ENCODE results near the gene COL11A2. TPM values are rescaled to one million over a fixed set of nuclear protein-coding genes. Genes with fewer than 3 reads are reported as not detected.

The COL11A2 gene
- total RNA-seq, 1 experiment from 2014 or later: 0.58 TPM

GRCh38 chr6:33217246-33217645, 25.0 kb upstream of the COL11A2 start:
- H3K9ac ChIP-seq (ENCODE audit: low read length): no peak overlapping the region
- POLR2A ChIA-PET (ENCODE audit: unreplicated experiment): no interaction called here
- no peaks in the 10 kb centered on the region for H3K4me1 ChIP-seq (ENCODE audit: insufficient read depth, low read length)
- ATAC-seq (no peak), DNase-seq (no peak)
- TF ChIP-seq EZH2phosphoT487 (IDR thresholded peaks at IDR 0.05; ENCODE audit: borderline replicate concordance, low read length) (no peak), CTCF (conservative IDR thresholded peaks at IDR 0.05; ENCODE audit: low read depth, low read length) (no peak), EZH2 (IDR thresholded peaks at IDR 0.05; ENCODE audit: low read length, unreplicated experiment) (no peak)
- no peaks in the 10 kb centered on the region for H3K79me2 ChIP-seq (ENCODE audit: low read length)
- no peaks in the 10 kb centered on the region for H4K20me1 ChIP-seq (ENCODE audit: low read length)
- H3K9me3 ChIP-seq (ENCODE audit: low read length): no peaks in the 10 kb centered on the region
- no TSS peak for BruUV-seq (replicated peaks)
- no peaks in the 10 kb centered on the region for H3K9me2 ChIP-seq (replicated peaks; ENCODE audit: low read length)
- no peak overlapping the region for H3K4me2 ChIP-seq (ENCODE audit: low read length)
- intact Hi-C loops (cut with micrococcal nuclease): no loop called here
- no peak overlapping the region for H2AFZ ChIP-seq (ENCODE audit: low read length)
- H3K27me3 ChIP-seq (ENCODE audit: low read length): 0 out of 2 replicates have a peak, but pooled peaks cover 3% of the 10 kb centered on the region
- H3K4me3 ChIP-seq (ENCODE audit: low read length): no peak overlapping the region
- CTCF ChIA-PET: no interaction called here
- H3K36me3 ChIP-seq (ENCODE audit: low read depth, low read length): no peaks in the 10 kb centered on the region
- H3F3A ChIP-seq (ENCODE audit: low read length, unreplicated experiment): no peaks in the 10 kb centered on the region
- H3K27ac ChIP-seq (ENCODE audit: low read length): no peak overlapping the region

GRCh38 chr6:33216117-33216649, 23.9 kb upstream of the COL11A2 start:
- DNase-seq (no peak), ATAC-seq (no peak)
- H2AFZ ChIP-seq (ENCODE audit: low read length): no peak overlapping the region
- H3K79me2 ChIP-seq (ENCODE audit: low read length): no peaks in the 10 kb centered on the region
- H3K4me2 ChIP-seq (ENCODE audit: low read length): no peak overlapping the region
- POLR2A ChIA-PET (ENCODE audit: unreplicated experiment): interaction anchor here (0.5 kb wide), 1 partner anchor 16 kb away, joined by 3 read pairs; no protein-coding TSS in a partner anchor
- H3K9me3 ChIP-seq (ENCODE audit: low read length): no peaks in the 10 kb centered on the region
- H3K27me3 ChIP-seq (ENCODE audit: low read length): no peaks in the 10 kb centered on the region
- no peak overlapping the region for H3K9ac ChIP-seq (ENCODE audit: low read length)
- H3F3A ChIP-seq (ENCODE audit: low read length, unreplicated experiment): no peaks in the 10 kb centered on the region
- no peaks in the 10 kb centered on the region for H3K36me3 ChIP-seq (ENCODE audit: low read depth, low read length)
- no peaks in the 10 kb centered on the region for H4K20me1 ChIP-seq (ENCODE audit: low read length)
- CTCF ChIA-PET: no interaction called here
- TF ChIP-seq EZH2phosphoT487 (IDR thresholded peaks at IDR 0.05; ENCODE audit: borderline replicate concordance, low read length) (no peak), CTCF (conservative IDR thresholded peaks at IDR 0.05; ENCODE audit: low read depth, low read length) (no peak), EZH2 (IDR thresholded peaks at IDR 0.05; ENCODE audit: low read length, unreplicated experiment) (no peak)
- no peaks in the 10 kb centered on the region for H3K4me1 ChIP-seq (ENCODE audit: insufficient read depth, low read length)
- intact Hi-C loops (cut with micrococcal nuclease): no loop called here
- no peaks in the 10 kb centered on the region for H3K9me2 ChIP-seq (replicated peaks; ENCODE audit: low read length)
- no peak overlapping the region for H3K4me3 ChIP-seq (ENCODE audit: low read length)
- H3K27ac ChIP-seq (ENCODE audit: low read length): no peak overlapping the region
- BruUV-seq (replicated peaks): no TSS peak

GRCh38 chr6:33215271-33216116, 23.2 kb upstream of the COL11A2 start:
- Histone ChIP-seq H3K36me3 (ENCODE audit: low read depth, low read length) (no peaks in the 10 kb centered on the region), H3K27me3 (ENCODE audit: low read length) (no peaks in the 10 kb centered on the region), H3F3A (ENCODE audit: low read length, unreplicated experiment) (no peaks in the 10 kb centered on the region), H2AFZ (ENCODE audit: low read length) (no peak overlapping the region), H3K27ac (ENCODE audit: low read length) (no peak overlapping the region), H3K79me2 (ENCODE audit: low read length) (no peaks in the 10 kb centered on the region), H3K9ac (ENCODE audit: low read length) (no peak overlapping the region), H3K9me2 (replicated peaks; ENCODE audit: low read length) (no peaks in the 10 kb centered on the region), H3K4me2 (ENCODE audit: low read length) (no peak overlapping the region), H3K4me3 (ENCODE audit: low read length) (no peak overlapping the region), H3K4me1 (ENCODE audit: insufficient read depth, low read length) (no peaks in the 10 kb centered on the region), H4K20me1 (ENCODE audit: low read length) (no peaks in the 10 kb centered on the region), H3K9me3 (ENCODE audit: low read length) (no peaks in the 10 kb centered on the region)
- no TSS peak for BruUV-seq (replicated peaks)
- CTCF ChIA-PET: no interaction called here
- no peak for DNase-seq
- TF ChIP-seq EZH2phosphoT487 (IDR thresholded peaks at IDR 0.05; ENCODE audit: borderline replicate concordance, low read length): no peak
- no peak for TF ChIP-seq EZH2 (IDR thresholded peaks at IDR 0.05; ENCODE audit: low read length, unreplicated experiment)
- TF ChIP-seq CTCF (conservative IDR thresholded peaks at IDR 0.05; ENCODE audit: low read depth, low read length): no peak
- intact Hi-C loops (cut with micrococcal nuclease): no loop called here
- POLR2A ChIA-PET (ENCODE audit: unreplicated experiment): no interaction called here
- no peak for ATAC-seq

All from PC-3 (cell line).